ENCODE data around the gene DLL1.

GRCh38 chr6:170313716-170314295 is 22.9 kb upstream of the DLL1 start:
- TF ChIP-seq POLR2A (IDR thresholded peaks at IDR 0.05) = no peak
- TF ChIP-seq CTCF (IDR thresholded peaks at IDR 0.05) = no peak
